Measurements from ENCODE around the gene HMGB4.

GRCh38 chr1:33850481-33850880, 13.4 kb upstream of the HMGB4 start:
- TF ChIP-seq CTCF (IDR thresholded peaks at IDR 0.05) (no peak), POLR2A (IDR thresholded peaks at IDR 0.05) (no peak), EP300 (IDR thresholded peaks at IDR 0.05; ENCODE audit: low read depth) (no peak)
